ENCODE data around the gene MAF. TPM values are rescaled to one million over a fixed set of nuclear protein-coding genes. Genes with fewer than 3 reads are reported as not detected.

The MAF gene
- polyA plus RNA-seq, 3 donors, result 0.03 to 0.92 TPM; not detected in 1

DNA sequence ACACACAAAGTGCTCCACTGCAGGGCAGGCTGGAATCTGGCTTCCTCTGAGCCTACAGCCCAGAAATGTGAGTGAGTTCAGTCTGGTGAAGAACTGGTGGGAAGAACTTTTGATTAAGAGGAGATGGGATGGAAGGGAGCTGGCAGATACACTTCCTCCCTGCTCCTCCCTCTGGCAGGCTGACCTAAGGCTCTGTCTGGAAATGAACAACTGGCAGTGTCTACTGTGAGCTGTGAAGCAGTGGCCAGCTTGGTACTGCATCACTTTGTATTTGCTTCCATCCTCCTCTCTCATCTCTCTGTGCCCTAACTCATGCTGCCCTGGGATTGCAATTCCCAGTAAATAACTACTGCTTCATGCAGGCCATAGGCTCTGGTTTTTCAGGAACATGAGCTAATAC lies 45.6 kb downstream of the MAF start:
- Mint-ChIP-seq H3K27me3 (ENCODE audit: low read depth in 3 of 3) (peaks cover 0 to 6% (median 2%) of the 10 kb centered on the region in 3 donors), H3K27ac (no peak overlapping the region), H3K36me3 (no peaks in the 10 kb centered on the region), H3K9me3 (peaks cover 2 to 8% (median 4%) of the 10 kb centered on the region in 7 donors), H3K4me3 (no peak overlapping the region), H3K4me1 (peaks cover 8% of the 10 kb centered on the region)
- Histone ChIP-seq H3K9me3 (replicated peaks in 1 of 2; ENCODE audit: control insufficient read depth in 1 of 2, insufficient read depth in 1 of 2, low read length in 2 of 2) (no peaks in the 10 kb centered on the region), H3K9ac (ENCODE audit: insufficient read depth, low read length, poor library complexity, severe bottlenecking) (no peak overlapping the region), H3K4me2 (replicated peaks; ENCODE audit: extremely low read depth, low read length, poor library complexity, severe bottlenecking) (no peak overlapping the region), H2AFZ (ENCODE audit: insufficient read depth, low read depth, low read length, poor library complexity, severe bottlenecking) (no peak overlapping the region), H3K4me1 (ENCODE audit: control insufficient read depth in 1 of 2, insufficient read depth in 2 of 2, low read length in 2 of 2) (peaks cover 0 to 6% of the 10 kb centered on the region in 2 donors), H3K4me3 (replicated peaks in 1 of 3; ENCODE audit: low read depth in 2 of 3, low read length in 3 of 3) (no peak overlapping the region), H3K36me3 (replicated peaks in 1 of 2; ENCODE audit: control insufficient read depth in 1 of 2, insufficient read depth in 2 of 2, low read length in 2 of 2) (no peaks in the 10 kb centered on the region), H3K27ac (ENCODE audit: low read depth in 1 of 2, low read length in 2 of 2) (no peak overlapping the region), H3K79me2 (ENCODE audit: insufficient read depth, low read length) (no peaks in the 10 kb centered on the region), H3K27me3 (ENCODE audit: control insufficient read depth in 2 of 2, insufficient read depth in 2 of 2, low read length in 2 of 2) (no peaks in the 10 kb centered on the region), H4K20me1 (ENCODE audit: insufficient read depth, low read length) (no peaks in the 10 kb centered on the region)
- TF ChIP-seq, protein P1, sequence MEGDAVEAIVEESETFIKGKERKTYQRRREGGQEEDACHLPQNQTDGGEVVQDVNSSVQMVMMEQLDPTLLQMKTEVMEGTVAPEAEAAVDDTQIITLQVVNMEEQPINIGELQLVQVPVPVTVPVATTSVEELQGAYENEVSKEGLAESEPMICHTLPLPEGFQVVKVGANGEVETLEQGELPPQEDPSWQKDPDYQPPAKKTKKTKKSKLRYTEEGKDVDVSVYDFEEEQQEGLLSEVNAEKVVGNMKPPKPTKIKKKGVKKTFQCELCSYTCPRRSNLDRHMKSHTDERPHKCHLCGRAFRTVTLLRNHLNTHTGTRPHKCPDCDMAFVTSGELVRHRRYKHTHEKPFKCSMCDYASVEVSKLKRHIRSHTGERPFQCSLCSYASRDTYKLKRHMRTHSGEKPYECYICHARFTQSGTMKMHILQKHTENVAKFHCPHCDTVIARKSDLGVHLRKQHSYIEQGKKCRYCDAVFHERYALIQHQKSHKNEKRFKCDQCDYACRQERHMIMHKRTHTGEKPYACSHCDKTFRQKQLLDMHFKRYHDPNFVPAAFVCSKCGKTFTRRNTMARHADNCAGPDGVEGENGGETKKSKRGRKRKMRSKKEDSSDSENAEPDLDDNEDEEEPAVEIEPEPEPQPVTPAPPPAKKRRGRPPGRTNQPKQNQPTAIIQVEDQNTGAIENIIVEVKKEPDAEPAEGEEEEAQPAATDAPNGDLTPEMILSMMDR (IDR thresholded peaks at IDR 0.05), result no peak
- no peak for DNase-seq
- intact Hi-C loops (cut with micrococcal nuclease), result no loop called here

DNA sequence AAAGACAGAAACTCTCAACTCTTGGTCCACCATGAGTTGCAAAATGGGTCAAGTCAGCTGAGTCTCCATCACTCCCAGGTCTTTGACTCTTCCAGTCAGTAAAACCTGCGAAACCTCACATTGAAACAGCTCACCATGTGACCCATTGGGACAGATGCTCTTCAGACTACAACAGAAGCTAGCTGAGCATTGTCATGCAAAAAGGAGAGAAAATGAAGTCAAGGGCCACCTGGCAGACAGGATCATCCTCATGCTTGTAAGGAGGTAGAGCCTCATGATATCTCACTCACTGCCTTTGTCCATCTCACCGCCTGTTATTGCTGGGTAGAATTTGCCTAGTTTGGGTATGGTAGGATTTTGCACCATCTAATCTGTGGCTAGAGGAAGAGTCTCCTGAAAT lies 50.2 kb downstream of the MAF start:
- H2AFZ ChIP-seq (ENCODE audit: insufficient read depth, low read depth, low read length, poor library complexity, severe bottlenecking), result no peak overlapping the region
- H3K4me1 ChIP-seq (ENCODE audit: control insufficient read depth in 1 of 2, insufficient read depth in 2 of 2, low read length in 2 of 2), result peaks cover 0 to 6% of the 10 kb centered on the region in 2 donors
- H3K4me3 ChIP-seq (replicated peaks in 1 of 3; ENCODE audit: low read depth in 2 of 3, low read length in 3 of 3), result no peak overlapping the region
- H3K9me3 ChIP-seq (replicated peaks in 1 of 2; ENCODE audit: control insufficient read depth in 1 of 2, insufficient read depth in 1 of 2, low read length in 2 of 2), result peaks cover 0 to 5% of the 10 kb centered on the region in 2 donors
- TF ChIP-seq, protein P1 (IDR thresholded peaks at IDR 0.05), result no peak
- no peaks in the 10 kb centered on the region for H4K20me1 ChIP-seq (ENCODE audit: insufficient read depth, low read length)
- no peak for DNase-seq
- H3K9ac ChIP-seq (ENCODE audit: insufficient read depth, low read length, poor library complexity, severe bottlenecking), result no peak overlapping the region
- H3K27me3 ChIP-seq (ENCODE audit: control insufficient read depth in 2 of 2, insufficient read depth in 2 of 2, low read length in 2 of 2), result no peaks in the 10 kb centered on the region
- Mint-ChIP-seq H3K27me3 (ENCODE audit: low read depth in 3 of 3) (peaks cover 8 to 17% (median 14%) of the 10 kb centered on the region in 3 donors), H3K4me3 (no peak overlapping the region), H3K36me3 (no peaks in the 10 kb centered on the region), H3K9me3 (peaks cover 0 to 7% (median 3%) of the 10 kb centered on the region in 7 donors), H3K27ac (no peak overlapping the region), H3K4me1 (peaks cover 8% of the 10 kb centered on the region)
- no peaks in the 10 kb centered on the region for H3K79me2 ChIP-seq (ENCODE audit: insufficient read depth, low read length)
- no peak overlapping the region for H3K4me2 ChIP-seq (replicated peaks; ENCODE audit: extremely low read depth, low read length, poor library complexity, severe bottlenecking)
- intact Hi-C loops (cut with micrococcal nuclease), result no loop called here
- H3K27ac ChIP-seq (ENCODE audit: low read depth in 1 of 2, low read length in 2 of 2), result no peak overlapping the region
- H3K36me3 ChIP-seq (replicated peaks in 1 of 2; ENCODE audit: control insufficient read depth in 1 of 2, insufficient read depth in 2 of 2, low read length in 2 of 2), result no peaks in the 10 kb centered on the region
- 100% methylated on average over 1 of the region's 2 CpGs for WGBS (ENCODE audit: insufficient coverage)
